HG03097 (cell line): Measurements from ENCODE around the gene PRTN3.
"Not testable (repeated sequence)": the region's sequence is repeated elsewhere in the genome, so short reads cannot be mapped to it uniquely, and the experiment has no call there.

Source experiments
- ATAC-seq: cut with Tn5 transposase; IDR thresholded peaks from one replicate; pipeline ENCODE4 v1.9.1; 2021; ENCODE audit not compliant: unreplicated experiment, low FRiP score

PRTN3 gene

DNA sequence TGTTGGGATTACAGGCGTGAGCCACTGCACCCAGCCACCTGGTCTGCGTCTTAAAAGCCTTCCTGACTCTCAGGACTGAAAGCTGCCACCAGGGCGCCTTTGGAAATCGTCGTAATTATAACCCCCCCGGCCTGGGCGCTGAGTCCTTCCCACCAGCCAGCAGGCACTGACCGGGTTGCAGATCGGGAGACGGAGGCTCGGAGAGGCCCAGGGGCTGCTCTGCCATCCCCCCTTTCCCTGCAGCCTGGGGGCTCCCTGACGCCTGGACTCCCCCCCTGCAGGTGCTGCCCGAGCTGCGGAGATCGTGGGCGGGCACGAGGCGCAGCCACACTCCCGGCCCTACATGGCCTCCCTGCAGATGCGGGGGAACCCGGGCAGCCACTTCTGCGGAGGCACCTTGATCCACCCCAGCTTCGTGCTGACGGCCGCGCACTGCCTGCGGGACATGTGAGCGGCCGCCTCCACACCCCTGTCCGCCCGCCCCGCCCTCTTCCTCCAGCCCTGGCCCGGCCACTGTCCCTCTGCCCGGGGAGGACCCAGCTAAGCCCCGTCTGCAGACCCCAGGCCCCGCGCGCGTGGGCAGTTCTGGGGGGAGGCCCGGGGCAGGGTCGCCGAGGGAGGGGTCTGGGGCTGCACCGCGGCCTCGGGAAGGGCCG, 2.5 kb downstream of the PRTN3 start:
- ATAC-seq = no peak

- ATAC-seq = no peak
Measured at GRCh38 chr19:843836-844545, 3.2 kb downstream of the PRTN3 start.

GRCh38 chr19:844546-844971, 3.8 kb downstream of the PRTN3 start:
- ATAC-seq = no peak

GRCh38 chr19:845707-846521, 5.1 kb downstream of the PRTN3 start:
- ATAC-seq = no peak

- no peak for ATAC-seq
Measured at GRCh38 chr19:848386-848921, 7.7 kb downstream of the PRTN3 start.

GRCh38 chr19:849195-849594, 8.4 kb downstream of the PRTN3 start:
- not testable (repeated sequence) for ATAC-seq

GRCh38 chr19:850221-850978, 9.6 kb downstream of the PRTN3 start:
- ATAC-seq = no peak

DNA sequence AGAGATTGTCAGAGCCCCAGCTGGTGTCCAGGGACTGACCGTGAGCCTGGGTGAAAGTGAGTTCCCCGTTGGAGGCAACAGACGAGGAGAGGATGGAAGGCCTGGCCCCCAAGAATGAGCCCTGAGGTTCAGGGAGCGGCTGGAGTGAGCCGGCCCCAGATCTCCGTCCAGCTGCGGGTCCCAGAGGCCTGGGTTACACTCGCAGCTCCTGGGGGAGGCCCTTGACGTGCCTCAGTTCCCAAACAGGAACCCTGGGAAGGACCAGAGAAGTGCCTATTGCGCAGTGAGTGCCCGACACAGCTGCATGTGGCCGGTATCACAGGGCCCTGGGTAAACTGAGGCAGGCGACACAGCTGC, 10.2 kb downstream of the PRTN3 start:
- ATAC-seq = no peak

GRCh38 chr19:852136-853013, 11.6 kb downstream of the PRTN3 start, which contains the start of gene ELANE:
Gene ELANE (plus strand): TSS chr19:852303. CDS start chr19:852329, 26 bp downstream.
- no peak for ATAC-seq

- ATAC-seq = no peak
Measured at GRCh38 chr19:853014-853585, 12.3 kb downstream of the PRTN3 start.

GRCh38 chr19:853614-854220, 12.9 kb downstream of the PRTN3 start:
- not testable (repeated sequence) for ATAC-seq

- ATAC-seq = no peak
Measured at GRCh38 chr19:854549-854948, 13.8 kb downstream of the PRTN3 start.

- ATAC-seq = no peak
Measured at GRCh38 chr19:855142-855541, 14.3 kb downstream of the PRTN3 start.

DNA sequence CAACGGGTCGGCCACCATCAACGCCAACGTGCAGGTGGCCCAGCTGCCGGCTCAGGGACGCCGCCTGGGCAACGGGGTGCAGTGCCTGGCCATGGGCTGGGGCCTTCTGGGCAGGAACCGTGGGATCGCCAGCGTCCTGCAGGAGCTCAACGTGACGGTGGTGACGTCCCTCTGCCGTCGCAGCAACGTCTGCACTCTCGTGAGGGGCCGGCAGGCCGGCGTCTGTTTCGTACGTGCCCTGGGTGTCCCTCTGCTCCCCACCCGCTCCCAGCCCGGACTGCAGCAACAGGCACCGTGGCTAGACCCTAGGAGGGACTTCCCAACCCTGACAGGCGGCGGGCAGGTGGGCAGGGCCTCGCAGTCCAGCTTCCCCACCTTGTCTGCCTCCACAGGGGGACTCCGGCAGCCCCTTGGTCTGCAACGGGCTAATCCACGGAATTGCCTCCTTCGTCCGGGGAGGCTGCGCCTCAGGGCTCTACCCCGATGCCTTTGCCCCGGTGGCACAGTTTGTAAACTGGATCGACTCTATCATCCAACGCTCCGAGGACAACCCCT, 14.8 kb downstream of the PRTN3 start:
- ATAC-seq = no peak

- no peak for ATAC-seq
Measured at GRCh38 chr19:858284-858683, 17.5 kb downstream of the PRTN3 start.

GRCh38 chr19:858868-859843, 18.4 kb downstream of the PRTN3 start, which contains the start of gene CFD:
Gene CFD (plus strand): TSS chr19:859664. CDS start chr19:859690, 26 bp downstream.
- no peak for ATAC-seq

DNA sequence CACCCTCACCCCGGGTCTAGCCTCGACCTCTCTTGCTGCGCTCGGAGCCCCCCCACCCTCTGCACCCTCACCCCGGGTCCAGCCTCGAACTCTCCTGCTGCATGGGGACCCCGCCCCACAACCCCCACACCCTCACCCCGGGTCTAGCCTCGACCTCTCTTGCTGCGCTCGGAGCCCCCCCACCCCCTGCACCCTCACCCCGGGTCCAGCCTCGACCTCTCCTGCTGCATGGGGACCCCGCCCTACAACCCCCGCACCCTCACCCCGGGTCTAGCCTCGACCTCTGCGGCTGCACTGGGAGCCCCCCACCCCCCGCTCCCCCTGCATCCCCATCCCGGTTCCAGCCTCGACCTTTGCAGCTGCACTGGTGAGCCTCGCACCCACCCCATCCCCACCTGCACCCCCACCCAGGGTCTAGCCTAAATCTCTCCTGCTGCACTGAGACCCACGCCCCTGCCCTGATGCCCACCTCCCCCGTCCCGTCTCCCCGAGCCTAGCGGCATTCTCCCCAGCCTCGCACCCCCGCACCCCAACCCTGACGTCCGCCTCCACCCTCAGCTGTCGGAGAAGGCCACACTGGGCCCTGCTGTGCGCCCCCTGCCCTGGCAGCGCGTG, 20.4 kb downstream of the PRTN3 start:
- ATAC-seq = no peak
